A673 (cell line): ENCODE measurements around the gene CXCR6. TPM values are rescaled to one million over a fixed set of nuclear protein-coding genes. Genes with fewer than 3 reads are reported as not detected.

Experiments used
- BruUV-seq: library from RNA; stranded (reverse); fragments of 400-500 nt; replicated peaks from 2 replicates; lab custom pipeline; 2021; lab: Mats Ljungman, UMichigan
- CTCF ChIA-PET: fragments of 300-600 bp; sonication (Branson Sonifier 250); formaldehyde crosslinking; loops from one replicate; lab custom pipeline; 2022; ENCODE audit warnings: antibody characterized with exemption; lab: Charles Lee
- POLR2A ChIA-PET: fragments of 300-600 bp; sonication (Branson Sonifier 250); formaldehyde crosslinking; loops from one replicate; lab custom pipeline; 2022; ENCODE audit warnings: antibody characterized with exemption; ENCODE audit not compliant: low non-redundant PET; lab: Charles Lee
- DNase-seq: peaks from one replicate; pipeline ENCODE4 v3.0.0-alpha.2; 2015; ENCODE audit warnings: low spot score
- H3K27ac ChIP-seq: fragments of 200-600 bp; sonication (generic); 2 replicates; pipeline ENCODE4 v1.5.1; 2016; ENCODE audit warnings: mixed run types, low read depth, mild to moderate bottlenecking, mixed read lengths, antibody characterized with exemption, low read length; ENCODE audit not compliant: poor library complexity, severe bottlenecking
- H3K27me3 ChIP-seq: fragments of 200-600 bp; sonication (generic); replicated peaks from 2 replicates; pipeline ENCODE4 v1.6.1; 2017; ENCODE audit warnings: mixed run types, low read depth, mild to moderate bottlenecking, mixed read lengths, antibody characterized with exemption, low read length; ENCODE audit not compliant: insufficient read depth, poor library complexity
- H3K36me3 ChIP-seq: fragments of 200-600 bp; sonication (generic); 2 replicates; pipeline ENCODE4 v1.6.1; 2016; ENCODE audit warnings: mixed run types, mild to moderate bottlenecking, mixed read lengths, antibody characterized with exemption, low read length; ENCODE audit not compliant: insufficient read depth, poor library complexity, severe bottlenecking
- H3K4me1 ChIP-seq: fragments of 200-600 bp; sonication (generic); 2 replicates; pipeline ENCODE4 v1.6.1; 2017; ENCODE audit warnings: mixed run types, mild to moderate bottlenecking, mixed read lengths, antibody characterized with exemption, low read length; ENCODE audit not compliant: insufficient read depth, poor library complexity, severe bottlenecking
- H3K4me3 ChIP-seq: fragments of 200-600 bp; sonication (generic); 2 replicates; pipeline ENCODE4 v1.5.1; 2016; ENCODE audit warnings: low read depth, mixed run types, mild to moderate bottlenecking, mixed read lengths, low read length; ENCODE audit not compliant: poor library complexity, severe bottlenecking
- H3K9me3 ChIP-seq: fragments of 200-600 bp; sonication (generic); 2 replicates; pipeline ENCODE4 v1.6.1; 2016; ENCODE audit warnings: mixed run types, low read depth, mild to moderate bottlenecking, mixed read lengths, antibody characterized with exemption, low read length; ENCODE audit not compliant: poor library complexity, severe bottlenecking
- EZH2 ChIP-seq: fragments of 200-600 bp; sonication (generic); IDR thresholded peaks from 2 replicates; pipeline ENCODE4 v1.6.1; 2017; ENCODE audit warnings: borderline replicate concordance, low read depth, mild to moderate bottlenecking, mixed read lengths, antibody characterized with exemption, low read length; ENCODE audit not compliant: poor library complexity, severe bottlenecking
- intact Hi-C: fragments of 100-400 bp; cut with micrococcal nuclease; formaldehyde crosslinking; loops from one replicate; pipeline ENCODE4 v1.10.0; 2022; ENCODE audit not compliant: unreplicated experiment
- total RNA-seq: library from RNA; stranded (reverse); gene quantifications from 2 replicates; pipeline ENCODE4 v1.2.3, GENCODE V29; 2021
- TF ChIP-seq, protein P1 (sequence below): fragments of 300-800, 200-600 bp; sonication (generic); conservative IDR thresholded peaks from 2 replicates; pipeline ENCODE4 v1.5.1; 2017; ENCODE audit warnings: low read depth, mild to moderate bottlenecking, antibody characterized with exemption, low read length, moderate library complexity, mixed read lengths

CXCR6 gene
- total RNA-seq, 1 experiment from 2014 or later = not detected

GRCh38 chr3:45979378-45979777, 36.1 kb downstream of the CXCR6 start:
- H3K36me3 ChIP-seq = peaks cover 4% of the 10 kb centered on the region
- ChIA-PET POLR2A (interaction anchor here (0.6 kb wide), 1 partner anchor 53 kb away, joined by 6 read pairs; no protein-coding TSS in a partner anchor), CTCF (no interaction called here)

GRCh38 chr3:45980229-45980813, 37.1 kb downstream of the CXCR6 start:
- H3K27me3 ChIP-seq = no peaks in the 10 kb centered on the region
- H3K36me3 ChIP-seq = peaks cover 4% of the 10 kb centered on the region
- H3K9me3 ChIP-seq = no peaks in the 10 kb centered on the region
- H3K27ac ChIP-seq = no peak overlapping the region
- BruUV-seq = no TSS peak
- ChIA-PET CTCF (no interaction called here), POLR2A (no interaction called here)
- TF ChIP-seq EZH2 = no peak
- TF ChIP-seq, protein P1, sequence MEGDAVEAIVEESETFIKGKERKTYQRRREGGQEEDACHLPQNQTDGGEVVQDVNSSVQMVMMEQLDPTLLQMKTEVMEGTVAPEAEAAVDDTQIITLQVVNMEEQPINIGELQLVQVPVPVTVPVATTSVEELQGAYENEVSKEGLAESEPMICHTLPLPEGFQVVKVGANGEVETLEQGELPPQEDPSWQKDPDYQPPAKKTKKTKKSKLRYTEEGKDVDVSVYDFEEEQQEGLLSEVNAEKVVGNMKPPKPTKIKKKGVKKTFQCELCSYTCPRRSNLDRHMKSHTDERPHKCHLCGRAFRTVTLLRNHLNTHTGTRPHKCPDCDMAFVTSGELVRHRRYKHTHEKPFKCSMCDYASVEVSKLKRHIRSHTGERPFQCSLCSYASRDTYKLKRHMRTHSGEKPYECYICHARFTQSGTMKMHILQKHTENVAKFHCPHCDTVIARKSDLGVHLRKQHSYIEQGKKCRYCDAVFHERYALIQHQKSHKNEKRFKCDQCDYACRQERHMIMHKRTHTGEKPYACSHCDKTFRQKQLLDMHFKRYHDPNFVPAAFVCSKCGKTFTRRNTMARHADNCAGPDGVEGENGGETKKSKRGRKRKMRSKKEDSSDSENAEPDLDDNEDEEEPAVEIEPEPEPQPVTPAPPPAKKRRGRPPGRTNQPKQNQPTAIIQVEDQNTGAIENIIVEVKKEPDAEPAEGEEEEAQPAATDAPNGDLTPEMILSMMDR = no peak
- H3K4me3 ChIP-seq = no peak overlapping the region
- no peak for DNase-seq
- H3K4me1 ChIP-seq = no peaks in the 10 kb centered on the region
- intact Hi-C loops = no loop called here

More at GRCh38 chr3:45979378-45979777, 36.1 kb downstream of the CXCR6 start:
- no peak for TF ChIP-seq EZH2
- TF ChIP-seq, protein P1 = no peak
- BruUV-seq = no TSS peak
- Histone ChIP-seq H3K9me3 (no peaks in the 10 kb centered on the region), H3K27me3 (no peaks in the 10 kb centered on the region), H3K4me1 (no peaks in the 10 kb centered on the region), H3K4me3 (no peak overlapping the region), H3K27ac (no peak overlapping the region)
- DNase-seq = no peak
- intact Hi-C loops = no loop called here

DNA sequence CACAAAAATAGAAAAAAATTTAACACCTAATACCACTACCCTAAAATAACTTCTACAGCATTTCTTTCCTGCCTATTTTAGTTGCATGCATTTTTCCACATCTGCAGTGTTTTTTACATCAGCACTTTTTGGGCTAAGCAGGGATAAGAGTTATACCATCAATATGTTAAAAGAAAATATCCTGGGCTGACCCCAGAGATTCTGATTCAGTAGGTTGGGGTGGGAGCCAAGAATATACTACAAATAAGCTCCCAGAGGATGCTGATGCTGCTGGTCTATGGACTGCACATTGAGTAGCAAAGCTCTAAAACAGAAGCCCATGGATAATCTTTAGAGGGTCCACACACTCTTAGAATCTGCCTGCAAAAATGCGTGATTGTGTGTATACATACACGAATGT, 37.6 kb downstream of the CXCR6 start:
- Histone ChIP-seq H3K9me3 (no peaks in the 10 kb centered on the region), H3K27me3 (no peaks in the 10 kb centered on the region), H3K27ac (no peak overlapping the region), H3K4me3 (no peak overlapping the region), H3K4me1 (no peaks in the 10 kb centered on the region), H3K36me3 (peaks cover 4% of the 10 kb centered on the region)
- ChIA-PET CTCF (no interaction called here), POLR2A (no interaction called here)
- intact Hi-C loops = no loop called here
- no peak for TF ChIP-seq EZH2
- TF ChIP-seq, protein P1 = no peak
- no peak for DNase-seq
- BruUV-seq = no TSS peak
